ENCODE results near the gene OSMR. TPM values are rescaled to one million over a fixed set of nuclear protein-coding genes. Genes with fewer than 3 reads are reported as not detected.

The OSMR gene
- total RNA-seq, 1 experiment from 2014 or later: 79.4 TPM

GRCh38 chr5:38923661-38924451, 78.0 kb downstream of the OSMR start:
- no peak for DNase-seq (ENCODE audit: extremely low read depth, low read depth)

- DNase-seq (ENCODE audit: extremely low read depth, low read depth): no peak
Measured at GRCh38 chr5:38925154-38925925, 79.5 kb downstream of the OSMR start.

GRCh38 chr5:38926121-38926520, 80.3 kb downstream of the OSMR start:
- DNase-seq (ENCODE audit: extremely low read depth, low read depth): no peak

- DNase-seq (ENCODE audit: extremely low read depth, low read depth): no peak
Measured at GRCh38 chr5:38927470-38927869, 81.7 kb downstream of the OSMR start.

GRCh38 chr5:38929838-38930237, 84.0 kb downstream of the OSMR start:
- DNase-seq (ENCODE audit: extremely low read depth, low read depth): no peak

GRCh38 chr5:38931731-38932130, 85.9 kb downstream of the OSMR start:
- DNase-seq (ENCODE audit: extremely low read depth, low read depth): no peak

- DNase-seq (ENCODE audit: extremely low read depth, low read depth): no peak
Measured at GRCh38 chr5:38932854-38933408, 87.1 kb downstream of the OSMR start.

- no peak for DNase-seq (ENCODE audit: extremely low read depth, low read depth)
Measured at GRCh38 chr5:38935437-38935836, 89.6 kb downstream of the OSMR start.

GRCh38 chr5:38936269-38936668, 90.5 kb downstream of the OSMR start:
- DNase-seq (ENCODE audit: extremely low read depth, low read depth): no peak

- DNase-seq (ENCODE audit: extremely low read depth, low read depth): no peak
Measured at GRCh38 chr5:38938424-38938823, 92.6 kb downstream of the OSMR start.

GRCh38 chr5:38938973-38939372, 93.2 kb downstream of the OSMR start:
- DNase-seq (ENCODE audit: extremely low read depth, low read depth): no peak

GRCh38 chr5:38940230-38940858, 94.5 kb downstream of the OSMR start:
- no peak for DNase-seq (ENCODE audit: extremely low read depth, low read depth)

- DNase-seq (ENCODE audit: extremely low read depth, low read depth): no peak
Measured at GRCh38 chr5:38941912-38942311, 96.1 kb downstream of the OSMR start.

GRCh38 chr5:38944282-38944681, 98.5 kb downstream of the OSMR start:
- no peak for DNase-seq (ENCODE audit: extremely low read depth, low read depth)

GRCh38 chr5:38948501-38948900, 102.7 kb downstream of the OSMR start:
- DNase-seq (ENCODE audit: extremely low read depth, low read depth): no peak

- DNase-seq (ENCODE audit: extremely low read depth, low read depth): no peak
Measured at GRCh38 chr5:38953426-38954012, 107.7 kb downstream of the OSMR start.

GRCh38 chr5:38961691-38962090, 115.9 kb downstream of the OSMR start:
- DNase-seq (ENCODE audit: extremely low read depth, low read depth): no peak

- no peak for DNase-seq (ENCODE audit: extremely low read depth, low read depth)
Measured at GRCh38 chr5:38968665-38969064, 122.9 kb downstream of the OSMR start.

GRCh38 chr5:38978036-38978435, 132.2 kb downstream of the OSMR start:
- DNase-seq (ENCODE audit: extremely low read depth, low read depth): no peak

- DNase-seq (ENCODE audit: extremely low read depth, low read depth): peak; percentile 4
Measured at GRCh38 chr5:38979535-38979934, 133.7 kb downstream of the OSMR start.
